IMR-90 (cell line): Measurements from ENCODE around the gene IFNK. TPM values are rescaled to one million over a fixed set of nuclear protein-coding genes. Genes with fewer than 3 reads are reported as not detected.

ENCODE experiments used
- ATAC-seq: fragments of 200-7000 bp; cut with Tn5 transposase; 2 replicates; pipeline ENCODE4 v1.9.1; 2020; ENCODE audit warnings: low read depth, mild to moderate bottlenecking, moderate library complexity
- BruUV-seq: library from RNA; stranded (reverse); fragments of 400-500 nt; replicated peaks from 2 replicates; lab custom pipeline; 2021; lab: Mats Ljungman, UMichigan
- CTCF ChIA-PET: fragments of 300-600 bp; formaldehyde crosslinking; extraction: SDS; loops from one replicate; lab custom pipeline; 2021; ENCODE audit warnings: antibody characterized with exemption; lab: Yijun Ruan, JAX
- POLR2A ChIA-PET: fragments of 300-600 bp; sonication (Branson Sonifier 250); formaldehyde crosslinking; loops from one replicate; lab custom pipeline; 2022; ENCODE audit warnings: antibody characterized with exemption; ENCODE audit not compliant: unreplicated experiment; lab: Charles Lee
- DNase-seq: peaks from one replicate; pipeline ENCODE4 v3.0.0; 2013
- H2AFZ ChIP-seq: replicated peaks from 2 replicates; pipeline ENCODE3; 2013; ENCODE audit warnings: low read length, mild to moderate bottlenecking; ENCODE audit not compliant: poor library complexity
- H2AK5ac ChIP-seq: 2 replicates; pipeline ENCODE4 v1.6.1; 2013; ENCODE audit warnings: low read depth, low read length, inconsistent platforms
- H2AK9ac ChIP-seq: replicated peaks from 2 replicates; pipeline ENCODE3; 2013; ENCODE audit warnings: mild to moderate bottlenecking, low read depth, low read length, moderate library complexity; ENCODE audit not compliant: poor library complexity
- H2BK120ac ChIP-seq: 2 replicates; pipeline ENCODE4 v1.6.1; 2013; ENCODE audit warnings: low read depth, low read length, inconsistent platforms
- H2BK15ac ChIP-seq: 3 replicates; pipeline ENCODE4 v1.6.1; 2013; ENCODE audit warnings: low read depth, low read length, inconsistent platforms
- H2BK20ac ChIP-seq: 2 replicates; pipeline ENCODE4 v1.6.1; 2013; ENCODE audit warnings: low read depth, mild to moderate bottlenecking, inconsistent platforms, low read length, moderate library complexity
- H2BK5ac ChIP-seq: 2 replicates; pipeline ENCODE4 v1.6.1; 2013; ENCODE audit warnings: mild to moderate bottlenecking, low read depth, low read length, inconsistent platforms; ENCODE audit not compliant: poor library complexity, severe bottlenecking
- H3K14ac ChIP-seq: replicated peaks from 2 replicates; pipeline ENCODE4 v1.6.1; 2013; ENCODE audit warnings: low read depth, low read length, inconsistent platforms
- H3K18ac ChIP-seq: 2 replicates; pipeline ENCODE4 v1.6.1; 2013; ENCODE audit warnings: low read depth, low read length, control low read depth
- H3K23ac ChIP-seq: 2 replicates; pipeline ENCODE4 v1.6.1; 2013; ENCODE audit warnings: low read depth, low read length, inconsistent platforms
- H3K27ac ChIP-seq: 2 replicates; pipeline ENCODE4 v1.5.1; 2013; ENCODE audit warnings: mild to moderate bottlenecking, control low read depth, low read length; ENCODE audit not compliant: insufficient read depth
- H3K27me3 ChIP-seq: 2 replicates; pipeline ENCODE4 v1.6.1; 2013; ENCODE audit warnings: low read length; ENCODE audit not compliant: control insufficient read depth, insufficient read depth
- H3K36me3 ChIP-seq: 2 replicates; pipeline ENCODE4 v1.6.1; 2013; ENCODE audit warnings: low read length, mixed read lengths; ENCODE audit not compliant: control insufficient read depth, insufficient read depth
- H3K4ac ChIP-seq: 2 replicates; pipeline ENCODE4 v1.6.1; 2013; ENCODE audit warnings: low read depth, low read length, inconsistent platforms
- H3K4me1 ChIP-seq: 2 replicates; pipeline ENCODE4 v1.6.1; 2013; ENCODE audit warnings: low read length, mixed read lengths; ENCODE audit not compliant: control insufficient read depth, insufficient read depth
- H3K4me2 ChIP-seq: 2 replicates; pipeline ENCODE4 v1.6.1; 2013; ENCODE audit warnings: low read depth, mild to moderate bottlenecking, control low read depth, low read length, moderate library complexity
- H3K4me3 ChIP-seq: 2 replicates; pipeline ENCODE4 v1.5.1; 2013; ENCODE audit warnings: low read depth, mild to moderate bottlenecking, control low read depth, low read length, moderate library complexity; ENCODE audit not compliant: insufficient read depth
- H3K56ac ChIP-seq: 2 replicates; pipeline ENCODE4 v1.6.1; 2013; ENCODE audit warnings: low read length, inconsistent platforms; ENCODE audit not compliant: insufficient read depth; ENCODE audit errors: extremely low read depth
- H3K79me1 ChIP-seq, 2 experiments: 2 replicates each; pipeline ENCODE4 v1.6.1; 2013; ENCODE audit warnings: low read length in 2 of 2, inconsistent platforms in 1 of 2, low read depth in 1 of 2
- H3K9ac ChIP-seq: 2 replicates; pipeline ENCODE4 v1.6.1; 2013; ENCODE audit warnings: low read depth, low read length, control low read depth
- H3K9me1 ChIP-seq: 2 replicates; pipeline ENCODE4 v1.6.1; 2013; ENCODE audit warnings: low read length, inconsistent platforms; ENCODE audit not compliant: insufficient read depth
- H3K9me3 ChIP-seq: 2 replicates; pipeline ENCODE4 v1.6.1; 2013; ENCODE audit warnings: low read length; ENCODE audit not compliant: control insufficient read depth, insufficient read depth
- H4K20me1 ChIP-seq: 2 replicates; pipeline ENCODE4 v1.6.1; 2013; ENCODE audit warnings: low read length, inconsistent platforms; ENCODE audit not compliant: insufficient read depth
- H4K5ac ChIP-seq: 2 replicates; pipeline ENCODE4 v1.6.1; 2013; ENCODE audit warnings: mild to moderate bottlenecking, low read depth, low read length, control low read depth
- H4K8ac ChIP-seq, 2 experiments: 2 replicates each; pipeline ENCODE4 v1.6.1; 2013; ENCODE audit warnings: low read depth in 2 of 2, low read length in 2 of 2, control low read depth in 1 of 2, inconsistent platforms in 1 of 2
- H4K91ac ChIP-seq: 2 replicates; pipeline ENCODE4 v1.6.1; 2013; ENCODE audit warnings: low read depth, low read length, inconsistent platforms; ENCODE audit not compliant: insufficient read depth
- BHLHE40 ChIP-seq: fragments of 150-350 bp; IDR thresholded peaks from 2 replicates; pipeline ENCODE4 v1.6.1; 2016; ENCODE audit warnings: mild to moderate bottlenecking, low read depth, low read length
- CEBPB ChIP-seq: IDR thresholded peaks from 2 replicates; pipeline ENCODE4 v1.6.1; 2012; ENCODE audit warnings: low read depth, low read length, improper control_type of control experiment
- CHD1 ChIP-seq: IDR thresholded peaks from 2 replicates; pipeline ENCODE4 v1.6.1; 2012; ENCODE audit warnings: low read depth, low read length, improper control_type of control experiment
- CTCF ChIP-seq: conservative IDR thresholded peaks from 2 replicates; pipeline ENCODE4 v1.5.1; 2012; ENCODE audit warnings: mild to moderate bottlenecking, low read depth, low read length, improper control_type of control experiment
- FOS ChIP-seq: fragments of 150-350 bp; IDR thresholded peaks from 2 replicates; pipeline ENCODE4 v1.6.1; 2016; ENCODE audit warnings: low read depth, low read length
- MAFK ChIP-seq: IDR thresholded peaks from 2 replicates; pipeline ENCODE4 v1.6.1; 2012; ENCODE audit warnings: low read depth, low read length, improper control_type of control experiment
- MAZ ChIP-seq: IDR thresholded peaks from 2 replicates; pipeline ENCODE4 v1.6.1; 2012; ENCODE audit warnings: low read depth, mild to moderate bottlenecking, low read length, improper control_type of control experiment, moderate library complexity, borderline replicate concordance
- MXI1 ChIP-seq: IDR thresholded peaks from 2 replicates; pipeline ENCODE4 v1.6.1; 2012; ENCODE audit warnings: low read depth, mild to moderate bottlenecking, low read length, moderate library complexity, borderline replicate concordance
- NFE2L2 ChIP-seq: fragments of 150-350 bp; IDR thresholded peaks from 2 replicates; pipeline ENCODE4 v1.6.1; 2016; ENCODE audit warnings: low read depth, mild to moderate bottlenecking, low read length
- POLR2A ChIP-seq: IDR thresholded peaks from 2 replicates; pipeline ENCODE4 v1.6.1; 2012; ENCODE audit warnings: mild to moderate bottlenecking, low read depth, low read length
- RAD21 ChIP-seq: IDR thresholded peaks from 2 replicates; pipeline ENCODE4 v1.6.1; 2012; ENCODE audit warnings: low read length, improper control_type of control experiment
- RCOR1 ChIP-seq: IDR thresholded peaks from 2 replicates; pipeline ENCODE4 v1.6.1; 2012; ENCODE audit warnings: mild to moderate bottlenecking, low read length, improper control_type of control experiment; ENCODE audit not compliant: insufficient replicate concordance
- RFX5 ChIP-seq: IDR thresholded peaks from 2 replicates; pipeline ENCODE4 v1.8.0; 2012; ENCODE audit warnings: low read depth, mild to moderate bottlenecking, low read length, moderate library complexity
- SMC3 ChIP-seq: fragments of 150-350 bp; IDR thresholded peaks from 2 replicates; pipeline ENCODE4 v1.6.1; 2016; ENCODE audit warnings: low read depth, mild to moderate bottlenecking, antibody characterized with exemption, low read length, moderate library complexity
- USF2 ChIP-seq: fragments of 150-350 bp; IDR thresholded peaks from 2 replicates; pipeline ENCODE4 v1.6.1; 2017; ENCODE audit warnings: mild to moderate bottlenecking, antibody characterized with exemption, low read length, low read depth
- WGBS, 2 experiments: methylation state at CpG; one replicate each; pipeline versions ENCODE4 v1.1.5 to v1.1.7; 2013; ENCODE audit warnings: missing lambda C conversion rate in 2 of 2; ENCODE audit not compliant: insufficient read length in 1 of 2; ENCODE audit errors: extremely low coverage in 2 of 2; 5-methylcytosine and 5-hydroxymethylcytosine counted together
- dilution Hi-C: fragments of 300-500 bp; cut with HindIII; formaldehyde crosslinking; loops from one replicate; pipeline ENCODE4 v1.14.3; 2018; ENCODE audit warnings: low sequenced_read_pairs; ENCODE audit not compliant: unreplicated experiment
- in situ Hi-C: fragments of 300-500 bp; cut with MboI; formaldehyde crosslinking; loops from 3 replicates; pipeline ENCODE4 v1.14.3; 2019; ENCODE audit warnings: low sequenced_read_pairs, inconsistent platforms, mixed read lengths
- intact Hi-C: fragments of 100-400 bp; cut with micrococcal nuclease; formaldehyde crosslinking; loops from 2 replicates; pipeline ENCODE4 v1.10.0; 2022
- polyA plus RNA-seq, 3 experiments: library from polyadenylated mRNA; depleted of rRNA; stranded (reverse); fragments of >200 nt; gene quantifications; 2 replicates each; pipeline ENCODE4 v1.2.3, GENCODE V29; 2012; ENCODE audit warnings: low replicate concordance in 1 of 3
- total RNA-seq: library from RNA; depleted of rRNA; stranded (reverse); fragments of >200 nt; gene quantifications from 2 replicates; pipeline ENCODE4 v1.2.3, GENCODE V29; 2012

IFNK gene
- total and polyA plus RNA-seq, 2 of the 4 experiments (the other 2 are of a cell fraction): not detected

GRCh38 chr9:27563738-27564430 lies 39.8 kb downstream of the IFNK start:
- H3K56ac ChIP-seq: no peak overlapping the region
- no peak overlapping the region for H3K23ac ChIP-seq
- CTCF ChIA-PET: interaction anchor here (0.5 kb wide), 1 partner anchor 19 kb away, joined by 7 read pairs; no protein-coding TSS in a partner anchor
- no peak overlapping the region for H2BK5ac ChIP-seq
- no peak overlapping the region for H3K14ac ChIP-seq
- H2AK5ac ChIP-seq: no peak overlapping the region
- no peak overlapping the region for H2AK9ac ChIP-seq
- DNase-seq: no peak
- H3K4me2 ChIP-seq: no peak overlapping the region
- 0 out of 4 replicates have a peak, but pooled peaks cover 0 to 3% of the 10 kb centered on the region in 2 experiments for H3K79me1 ChIP-seq
- H3K9me1 ChIP-seq: no peaks in the 10 kb centered on the region
- H3K27me3 ChIP-seq: no peaks in the 10 kb centered on the region
- H3K4ac ChIP-seq: no peak overlapping the region
- intact Hi-C loops (no loop called here), dilution Hi-C loops (no loop called here), in situ Hi-C loops (no loop called here)
- no peak overlapping the region for H2BK15ac ChIP-seq
- H4K91ac ChIP-seq: no peak overlapping the region
- no peaks in the 10 kb centered on the region for H4K20me1 ChIP-seq
- WGBS, 2 experiments: no CpG with 5 or more reads among the region's 4 CpGs
- no peak overlapping the region for H3K18ac ChIP-seq
- no peak overlapping the region for H2BK20ac ChIP-seq
- POLR2A ChIA-PET: interaction anchor here (0.6 kb wide), 1 partner anchor 249 kb away, joined by 14 read pairs; no protein-coding TSS in a partner anchor
- no peak overlapping the region for H2BK120ac ChIP-seq
- H3K9ac ChIP-seq: no peak overlapping the region
- H3K27ac ChIP-seq: no peak overlapping the region
- 0 out of 2 replicates have a peak, but pooled peaks cover 1% of the 10 kb centered on the region for H3K36me3 ChIP-seq
- no peak overlapping the region for H2AFZ ChIP-seq
- H4K8ac ChIP-seq: no peak overlapping the region
- no TSS peak for BruUV-seq
- ATAC-seq: no peak
- H4K5ac ChIP-seq: no peak overlapping the region
- H3K4me3 ChIP-seq: no peak overlapping the region
- H3K9me3 ChIP-seq: no peaks in the 10 kb centered on the region
- no peaks in the 10 kb centered on the region for H3K4me1 ChIP-seq
- TF ChIP-seq MAFK: no peak
- TF ChIP-seq BHLHE40: no peak
- no peak for TF ChIP-seq SMC3
- no peak for TF ChIP-seq RAD21
- no peak for TF ChIP-seq MXI1
- TF ChIP-seq MAZ: no peak
- no peak for TF ChIP-seq RCOR1
- no peak for TF ChIP-seq NFE2L2
- no peak for TF ChIP-seq USF2
- no peak for TF ChIP-seq CEBPB
- TF ChIP-seq RFX5: no peak
- no peak for TF ChIP-seq POLR2A
- no peak for TF ChIP-seq CTCF
- TF ChIP-seq CHD1: no peak
- TF ChIP-seq FOS: no peak
